Measurements from ENCODE around the gene HTR1D. TPM values are rescaled to one million over a fixed set of nuclear protein-coding genes. Genes with fewer than 3 reads are reported as not detected.
"Not testable (repeated sequence)": the region's sequence is repeated elsewhere in the genome, so short reads cannot be mapped to it uniquely, and the experiment has no call there.

HTR1D gene
- total RNA-seq: not detected
- long read RNA-seq: 0 reads

GRCh38 chr1:23217421-23218115 is at the start of gene HTR1D:
HTR1D (minus strand) TSS chr1:23217502; CDS start chr1:23194219, 23,283 bp downstream.
- intact Hi-C loops (cut with DNase I): no loop called here
- no peak for DNase-seq (ENCODE audit: low spot score)

GRCh38 chr1:23263380-23263887 is 46.1 kb upstream of the HTR1D start:
- no peak for DNase-seq (ENCODE audit: low spot score)
- intact Hi-C loops (cut with DNase I): no loop called here

DNA sequence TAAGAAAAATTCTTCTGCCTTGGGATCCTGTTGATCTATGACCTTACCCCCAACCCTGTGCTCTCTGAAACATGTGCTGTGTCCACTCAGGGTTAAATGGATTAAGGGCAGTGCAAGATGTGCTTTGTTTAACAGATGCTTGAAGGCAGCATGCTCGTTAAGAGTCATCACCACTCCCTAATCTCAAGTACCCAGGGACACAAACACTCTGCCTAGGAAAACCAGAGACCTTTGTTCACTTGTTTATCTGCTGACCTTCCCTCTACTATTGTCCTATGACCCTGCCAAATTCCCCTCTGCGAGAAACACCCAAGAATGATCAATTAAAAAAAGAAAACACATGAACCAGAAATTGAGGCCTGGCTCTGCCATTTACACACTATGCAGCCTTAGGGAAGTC is 40.8 kb upstream of the HTR1D start:
- intact Hi-C loops (cut with DNase I); DNase-seq (ENCODE audit: low spot score): not testable (repeated sequence)

- DNase-seq (ENCODE audit: low spot score); intact Hi-C loops (cut with DNase I): not testable (repeated sequence)
These were observed 40.1 kb upstream of the HTR1D start for GRCh38 chr1:23257371-23257770.

DNA sequence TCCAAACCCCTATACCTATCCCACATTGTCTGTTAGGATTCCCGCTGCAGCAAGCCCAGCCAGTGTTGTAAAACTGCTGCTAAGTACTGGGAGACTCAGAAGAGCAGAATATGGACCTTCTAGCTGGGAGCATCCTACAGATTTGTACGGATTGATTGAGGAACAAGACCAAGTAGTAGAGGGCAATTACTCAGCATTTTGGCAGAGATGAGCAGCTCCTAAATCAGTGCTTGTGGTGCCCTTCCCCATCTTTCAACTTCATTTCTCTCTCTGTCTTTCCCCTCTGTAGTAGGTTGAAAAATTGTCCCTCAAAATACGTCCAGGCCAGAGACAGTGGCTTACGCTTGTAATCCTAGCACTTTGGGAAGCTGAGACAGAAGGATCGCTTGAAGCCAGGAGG is 37.3 kb upstream of the HTR1D start:
- intact Hi-C loops (cut with DNase I): no loop called here
- DNase-seq (ENCODE audit: low spot score): no peak

GRCh38 chr1:23251812-23252211 is 34.5 kb upstream of the HTR1D start:
- no peak for DNase-seq (ENCODE audit: low spot score)
- intact Hi-C loops (cut with DNase I): no loop called here

GRCh38 chr1:23249787-23250454 is 32.6 kb upstream of the HTR1D start:
- intact Hi-C loops (cut with DNase I): no loop called here
- DNase-seq (ENCODE audit: low spot score): no peak

- no peak for DNase-seq (ENCODE audit: low spot score)
- intact Hi-C loops (cut with DNase I): no loop called here
These were observed 30.0 kb upstream of the HTR1D start for GRCh38 chr1:23247276-23247675.

GRCh38 chr1:23246274-23246673 is 29.0 kb upstream of the HTR1D start:
- intact Hi-C loops (cut with DNase I): no loop called here
- DNase-seq (ENCODE audit: low spot score): no peak

DNA sequence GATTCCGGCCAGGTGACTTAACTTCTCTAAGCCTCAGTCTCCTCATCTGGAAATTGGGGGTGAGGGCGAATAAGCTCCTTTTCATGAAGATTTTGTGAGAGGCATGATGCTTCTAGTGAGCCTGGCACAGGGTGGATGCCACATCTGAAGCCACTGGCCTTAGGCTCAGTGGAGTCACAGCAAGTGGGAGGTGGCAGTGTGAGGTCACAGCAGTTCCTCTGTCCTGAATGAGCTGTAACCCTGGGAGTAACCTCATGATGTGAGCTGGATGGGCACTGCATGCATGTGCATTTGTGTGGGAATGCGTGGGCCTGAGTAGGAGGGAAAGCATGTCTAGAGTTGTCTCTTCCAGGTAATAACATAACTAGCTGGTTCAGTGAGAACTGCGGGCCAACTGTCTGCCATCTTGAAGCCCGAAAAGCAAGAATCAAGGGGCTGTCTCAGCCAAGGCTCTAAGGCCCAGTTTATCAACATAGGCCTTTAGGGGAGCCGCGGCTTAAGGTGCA is 27.0 kb upstream of the HTR1D start:
- no peak for DNase-seq (ENCODE audit: low spot score)
- intact Hi-C loops (cut with DNase I): no loop called here

GRCh38 chr1:23242414-23242813 is 25.1 kb upstream of the HTR1D start:
- no peak for DNase-seq (ENCODE audit: low spot score)
- intact Hi-C loops (cut with DNase I): no loop called here

- intact Hi-C loops (cut with DNase I): no loop called here
These were observed 22.5 kb upstream of the HTR1D start for GRCh38 chr1:23239638-23240295.

GRCh38 chr1:23238565-23238964 is 21.3 kb upstream of the HTR1D start:
- no peak for DNase-seq (ENCODE audit: low spot score)
- intact Hi-C loops (cut with DNase I): no loop called here

More at GRCh38 chr1:23239638-23240295, 22.5 kb upstream of the HTR1D start:
- no peak for DNase-seq (ENCODE audit: low spot score)

GRCh38 chr1:23237508-23237907 is 20.2 kb upstream of the HTR1D start:
- no peak for DNase-seq (ENCODE audit: low spot score)
- intact Hi-C loops (cut with DNase I): no loop called here

DNA sequence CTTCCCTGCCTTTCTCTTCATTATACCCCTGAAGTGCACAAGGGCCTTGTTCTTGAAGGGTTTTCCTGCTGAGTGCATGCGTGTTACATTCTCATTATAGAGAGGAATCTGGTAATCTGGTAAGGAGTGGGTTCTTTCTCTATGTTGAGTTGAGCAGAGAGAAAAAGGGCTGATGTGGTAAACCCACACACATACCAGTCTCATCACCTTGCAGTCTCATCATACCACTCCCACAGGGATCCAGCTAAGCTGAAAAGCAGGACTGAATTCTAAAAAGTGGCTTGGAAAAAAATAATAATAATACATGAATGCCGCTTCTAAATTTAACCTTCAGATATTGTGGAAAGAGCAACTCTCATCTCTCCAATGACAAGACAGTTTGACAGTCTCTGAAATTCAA is 10.5 kb upstream of the HTR1D start:
- no peak for DNase-seq (ENCODE audit: low spot score)
- intact Hi-C loops (cut with DNase I): loop anchor here (5.0 kb wide), 1 partner anchor 439 kb away; no protein-coding TSS in a partner anchor

DNA sequence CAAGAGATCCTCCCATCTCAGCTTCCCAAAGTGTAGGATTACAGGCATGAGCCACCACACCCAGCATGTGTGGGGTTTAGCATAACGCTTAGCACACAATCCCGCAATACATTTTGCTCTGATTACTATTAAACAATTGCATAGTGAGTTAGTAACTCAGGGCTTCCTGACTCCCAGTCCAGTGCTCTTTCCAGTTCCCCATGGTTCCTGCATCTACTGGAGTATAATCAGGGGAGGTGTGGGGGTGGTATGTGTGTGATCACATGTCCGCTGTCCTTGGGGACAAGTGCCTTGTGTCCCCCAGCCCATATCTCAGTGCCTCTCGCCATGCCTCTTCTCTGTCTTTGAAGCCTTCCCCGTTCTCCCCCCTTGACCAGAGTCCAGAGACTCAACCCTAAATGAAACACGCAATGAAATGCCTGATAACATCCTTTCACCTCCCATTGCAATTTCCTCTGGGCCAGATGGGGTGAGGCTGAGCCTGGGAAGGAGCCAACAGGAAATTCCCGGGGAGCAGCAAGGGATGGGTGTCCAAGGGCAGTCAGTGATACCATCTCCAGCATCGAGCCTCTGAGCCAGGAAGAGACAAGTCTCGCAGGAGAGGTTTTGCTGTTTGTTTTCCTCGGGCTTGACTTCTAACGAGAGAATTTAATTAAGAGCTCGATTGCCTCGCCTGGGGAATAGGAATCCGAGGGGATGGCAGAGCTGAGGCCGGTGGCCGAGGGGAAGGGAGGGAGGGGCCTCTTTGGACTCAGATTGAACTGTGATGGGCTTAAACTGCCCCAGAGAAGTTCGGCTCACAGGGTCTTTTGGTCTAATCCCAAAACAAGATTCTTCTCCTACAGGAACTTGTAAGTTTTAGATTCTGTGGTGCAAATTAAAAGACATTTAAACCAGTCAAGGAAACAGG is 7.7 kb upstream of the HTR1D start:
- DNase-seq (ENCODE audit: low spot score): no peak

DNA sequence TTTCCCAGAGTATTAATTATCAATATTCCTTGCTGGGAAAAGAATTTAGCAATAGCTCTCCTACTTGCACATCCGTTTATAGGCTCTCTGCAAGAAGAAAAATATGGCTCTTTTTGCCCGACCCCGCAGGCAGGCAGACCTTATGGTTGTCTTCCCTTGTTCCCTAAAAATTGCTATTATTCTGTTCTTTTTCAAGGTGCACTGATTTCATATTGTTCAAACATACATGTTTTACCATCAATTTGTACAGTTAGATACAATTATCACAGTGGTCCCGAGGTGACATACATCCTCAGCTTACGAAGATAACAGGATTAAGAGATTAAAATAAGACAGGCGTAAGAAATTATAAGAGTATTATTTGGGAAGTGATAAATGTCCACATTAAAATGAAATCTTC is 6.7 kb upstream of the HTR1D start:
- DNase-seq (ENCODE audit: low spot score); intact Hi-C loops (cut with DNase I): not testable (repeated sequence)

More for the DNA sequence above, 7.7 kb upstream of the HTR1D start:
- intact Hi-C loops (cut with DNase I): loop anchor here (5.0 kb wide), 1 partner anchor 442 kb away; no protein-coding TSS in a partner anchor

- DNase-seq (ENCODE audit: low spot score); intact Hi-C loops (cut with DNase I): not testable (repeated sequence)
These were observed 6.2 kb upstream of the HTR1D start for GRCh38 chr1:23223490-23223951.

- DNase-seq (ENCODE audit: low spot score): no peak
These were observed 5.4 kb upstream of the HTR1D start for GRCh38 chr1:23222742-23223141.

More at GRCh38 chr1:23222742-23223141, 5.4 kb upstream of the HTR1D start:
- intact Hi-C loops (cut with DNase I): no loop called here
